Measurements from ENCODE around the gene NADSYN1. TPM values are rescaled to one million over a fixed set of nuclear protein-coding genes. Genes with fewer than 3 reads are reported as not detected.
A peak's percentile ranks its signal among the peaks of the same experiment; 100 is the strongest.

Gene NADSYN1
- total and polyA plus RNA-seq, 8 donors = 18.4 to 77.3 (median 29.4) TPM

- H3K4me1 ChIP-seq = peaks cover 7 to 11% (median 11%) of the 10 kb centered on the region in 3 donors
- no peak overlapping the region for H3K4me3 ChIP-seq
- intact Hi-C loops (cut with DNase I) = no loop called here
- H3K36me3 ChIP-seq = no peaks in the 10 kb centered on the region
- FAIRE-seq = no peak
- no peak overlapping the region for H3K27ac ChIP-seq
- TF ChIP-seq CTCF (IDR thresholded peaks at IDR 0.05) = no peak
- no peak for ATAC-seq
- WGBS, 2 donors = 96% methylated on average over 1 of the region's 1 CpG
- no peaks in the 10 kb centered on the region for H3K27me3 ChIP-seq
- no peaks in the 10 kb centered on the region for H3K9me3 ChIP-seq
- DNase-seq = no peak
These were observed 6.9 kb upstream of the NADSYN1 start for GRCh38 chr11:71446150-71446549.

DNA sequence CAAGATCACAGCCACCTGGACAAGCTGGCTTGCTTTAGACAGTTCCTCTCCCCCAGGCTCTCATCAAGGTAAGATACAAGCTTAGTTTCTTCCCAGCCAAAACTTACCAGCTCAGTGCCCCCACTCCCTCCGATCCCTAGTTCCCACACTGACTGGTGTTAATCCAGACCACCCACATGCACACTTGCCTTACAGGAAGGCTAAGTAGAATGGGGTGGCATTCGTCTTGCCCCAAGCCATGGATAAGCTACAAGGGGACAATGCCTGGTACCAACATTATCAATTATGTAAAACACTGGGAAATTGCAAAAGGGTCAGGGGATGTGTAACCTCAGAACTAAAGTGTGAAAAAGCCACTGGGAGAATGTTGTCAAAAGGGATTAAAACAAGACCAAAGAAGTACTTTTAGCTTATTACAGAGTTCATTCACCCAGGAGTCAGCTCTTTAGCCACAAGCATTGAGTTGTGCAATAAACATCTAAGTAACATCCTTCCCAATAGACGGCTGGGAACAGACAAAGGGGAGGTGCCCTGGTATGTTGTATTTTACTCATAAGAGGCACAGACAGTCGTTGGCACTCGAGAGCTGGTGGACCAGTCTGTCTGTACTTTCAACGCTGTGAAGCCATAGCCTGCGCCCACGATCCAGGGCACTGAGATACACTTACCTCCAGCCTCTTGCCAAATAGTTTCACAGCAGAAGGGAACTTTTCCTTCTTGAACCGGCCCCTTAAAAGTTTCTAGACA, 5.9 kb upstream of the NADSYN1 start:
- peak in 1 of 6 donors; percentile 53 for DNase-seq
- FAIRE-seq = no peak
- ATAC-seq = peak in 1 of 4 donors; percentile 7
- Histone ChIP-seq H3K4me3 (peak overlapping the region in 2 of 4 donors; percentile 79 to 84), H3K27ac (no peak overlapping the region), H3K4me1 (peaks cover 7 to 11% (median 11%) of the 10 kb centered on the region in 3 donors), H3K9me3 (no peaks in the 10 kb centered on the region), H3K36me3 (no peaks in the 10 kb centered on the region), H3K27me3 (no peaks in the 10 kb centered on the region)
- WGBS, 2 donors = 39 to 44% methylated on average over 9 of the region's 9 CpGs
- intact Hi-C loops (cut with DNase I) = no loop called here
- TF ChIP-seq CTCF (IDR thresholded peaks at IDR 0.05) = no peak

DNA sequence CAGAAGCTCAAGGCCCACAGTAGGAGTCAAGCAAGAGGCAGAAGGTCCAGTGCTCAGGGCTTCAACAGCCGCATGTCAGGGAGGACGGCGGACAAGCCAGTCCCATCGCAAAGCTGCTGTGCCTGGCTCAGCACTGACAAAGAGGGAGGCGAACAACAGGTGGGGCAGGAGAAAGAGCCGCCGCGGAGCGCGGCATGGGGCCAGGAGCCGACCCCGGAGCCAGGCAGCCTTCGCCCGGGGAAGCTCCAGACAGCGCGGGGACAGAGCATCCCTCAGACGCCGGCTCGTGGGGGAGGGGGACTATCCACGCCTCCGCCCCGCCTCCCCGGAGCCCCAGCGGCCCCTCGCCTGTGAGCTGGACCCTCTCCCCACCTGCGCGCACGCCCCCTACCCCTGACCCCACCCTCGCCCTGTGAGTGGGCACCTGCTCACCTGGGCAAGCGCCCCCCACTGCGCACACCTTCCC, 5.2 kb upstream of the NADSYN1 start:
- no peaks in the 10 kb centered on the region for H3K36me3 ChIP-seq
- intact Hi-C loops (cut with DNase I) = no loop called here
- no peaks in the 10 kb centered on the region for H3K9me3 ChIP-seq
- H3K27me3 ChIP-seq = no peaks in the 10 kb centered on the region
- peak in 2 of 6 donors; percentile 78 to 79 for DNase-seq
- peaks cover 7 to 11% (median 11%) of the 10 kb centered on the region in 3 donors for H3K4me1 ChIP-seq
- peak overlapping the region in 3 of 4 donors; percentile 59 to 73 (median 66) for H3K27ac ChIP-seq
- ATAC-seq = peak; percentile 14 to 44 (median 22)
- WGBS, 2 donors = 2% methylated on average over 16 to 31 of the region's 31 CpGs
- peak overlapping the region; percentile 79 to 90 (median 84) for H3K4me3 ChIP-seq
- no peak for FAIRE-seq
- no peak for TF ChIP-seq CTCF (IDR thresholded peaks at IDR 0.05)

DNA sequence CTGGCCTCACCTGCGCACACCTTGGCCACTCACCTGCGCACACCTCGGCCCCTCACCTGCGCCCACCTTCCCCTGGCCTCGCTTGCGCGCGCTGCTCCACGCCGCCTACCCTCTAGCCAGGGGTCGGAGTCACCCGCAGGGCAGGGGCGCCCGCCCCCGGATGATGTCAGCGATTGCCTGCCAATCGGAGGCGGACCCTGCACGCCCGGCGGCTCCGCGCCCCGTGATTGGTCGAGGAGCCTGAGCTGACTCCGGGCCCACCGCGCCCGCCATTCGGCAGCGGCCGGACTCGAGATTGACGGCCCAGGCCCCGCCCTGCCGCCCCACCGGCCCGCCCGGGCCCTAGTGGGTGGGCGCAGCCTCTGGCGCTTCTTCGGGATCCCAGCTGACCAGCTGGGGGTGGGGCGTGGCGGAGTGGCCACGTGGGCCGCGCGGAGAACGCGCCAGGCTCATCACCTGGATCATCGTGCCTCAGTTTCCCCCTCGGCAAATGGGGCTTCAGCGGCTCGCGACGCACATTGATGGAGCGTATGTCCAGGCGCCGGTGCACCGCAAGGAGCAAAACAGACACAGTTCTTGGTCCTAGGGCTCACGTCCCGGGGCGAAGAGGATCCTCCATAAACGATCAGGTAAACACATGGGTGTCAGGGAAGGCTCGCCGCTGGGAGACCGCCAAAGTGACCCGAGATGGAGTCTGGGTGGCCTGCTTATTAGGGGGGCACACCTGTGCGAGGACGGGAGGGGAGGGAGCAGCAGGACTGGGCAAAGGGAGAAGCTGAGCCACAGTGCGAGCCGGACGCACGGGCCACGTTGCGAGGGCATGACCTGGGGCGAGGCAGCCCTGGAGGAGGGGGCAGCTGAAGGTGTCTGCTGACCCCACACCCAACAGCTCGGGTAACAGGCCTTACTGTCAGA, 4.5 kb upstream of the NADSYN1 start, which contains the start of gene DHCR7:
Gene DHCR7 (minus strand): TSS at position 137 of the 915 bp plus-strand sequence. CDS start 3,441 bp downstream, outside the sequence.
- FAIRE-seq (no peak), ATAC-seq (peak; percentile 78 to 88 (median 84)), DNase-seq (peak; percentile 94 to 98 (median 96))
- H3K4me3 ChIP-seq = peak within 1 kb of the TSS; percentile 79 to 90 (median 84)
- H3K27me3 ChIP-seq = no peaks in the 10 kb centered on the region
- peak in 1 of 4 donors; percentile 16 for TF ChIP-seq CTCF (IDR thresholded peaks at IDR 0.05)
- intact Hi-C loops (cut with DNase I) = no loop called here
- H3K36me3 ChIP-seq = no peaks in the 10 kb centered on the region
- H3K4me1 ChIP-seq = peaks cover 7 to 11% (median 11%) of the 10 kb centered on the region in 3 donors
- no peaks in the 10 kb centered on the region for H3K9me3 ChIP-seq
- 0 to 1% methylated on average over 61 to 78 of the region's 78 CpGs for WGBS, 2 donors
- peak within 1 kb of the TSS; percentile 59 to 73 (median 67) for H3K27ac ChIP-seq
